GM23338 (cell line): ENCODE measurements around the gene GPR22. TPM values are rescaled to one million over a fixed set of nuclear protein-coding genes. Genes with fewer than 3 reads are reported as not detected.

Experiments used
- ATAC-seq: fragments of 200-7000 bp; cut with Tn5 transposase; 3 replicates; pipeline ENCODE4 v1.9.1; 2020
- DNase-seq: peaks from one replicate; pipeline ENCODE4 v3.0.0-alpha.2; 2015; ENCODE audit warnings: low spot score
- H2AFZ ChIP-seq: fragments of 200-600 bp; sonication (generic); 2 replicates; pipeline ENCODE4 v1.8.0; 2016; ENCODE audit warnings: antibody characterized with exemption, mild to moderate bottlenecking, moderate library complexity
- H3F3A ChIP-seq: fragments of 200-600 bp; sonication (generic); replicated peaks from 2 replicates; pipeline ENCODE4 v1.8.0; 2017; ENCODE audit warnings: antibody characterized with exemption, mixed run types, low read depth
- H3K27ac ChIP-seq: fragments of 200-600 bp; sonication (generic); 2 replicates; pipeline ENCODE4 v1.6.1; 2016; ENCODE audit warnings: low read depth
- H3K27me3 ChIP-seq: fragments of 200-600 bp; sonication (generic); 2 replicates; pipeline ENCODE4 v1.8.0; 2016; ENCODE audit warnings: mild to moderate bottlenecking, mixed run types, moderate library complexity; ENCODE audit not compliant: insufficient read depth
- H3K36me3 ChIP-seq: fragments of 200-600 bp; sonication (generic); 2 replicates; pipeline ENCODE4 v1.8.0; 2016; ENCODE audit warnings: mild to moderate bottlenecking; ENCODE audit not compliant: insufficient read depth
- H3K4me1 ChIP-seq: fragments of 200-600 bp; sonication (generic); 2 replicates; pipeline ENCODE4 v1.8.0; 2016; ENCODE audit warnings: mild to moderate bottlenecking, moderate library complexity; ENCODE audit not compliant: insufficient read depth
- H3K4me2 ChIP-seq: fragments of 200-600 bp; sonication (generic); 2 replicates; pipeline ENCODE4 v1.7.1; 2017; ENCODE audit warnings: mixed run types
- H3K4me3 ChIP-seq: fragments of 200-600 bp; sonication (generic); 2 replicates; pipeline ENCODE4 v1.6.1; 2016; ENCODE audit warnings: mixed run types
- H3K79me2 ChIP-seq: fragments of 200-600 bp; sonication (generic); replicated peaks from 2 replicates; pipeline ENCODE4 v1.8.0; 2017; ENCODE audit warnings: mild to moderate bottlenecking; ENCODE audit not compliant: insufficient read depth
- H3K9me2 ChIP-seq: fragments of 200-600 bp; sonication (generic); 2 replicates; pipeline ENCODE4 v1.8.0; 2017; ENCODE audit not compliant: insufficient read depth
- H4K20me1 ChIP-seq: fragments of 200-600 bp; sonication (generic); replicated peaks from 2 replicates; pipeline ENCODE4 v1.8.0; 2017; ENCODE audit warnings: mild to moderate bottlenecking; ENCODE audit not compliant: insufficient read depth
- H3K27ac Mint-ChIP-seq: 2 replicates; pipeline ENCODE4 v1.8.0; 2020; ENCODE audit warnings: inconsistent platforms, mild to moderate bottlenecking, moderate library complexity, mixed read lengths
- H3K27me3 Mint-ChIP-seq: 3 replicates; pipeline ENCODE4 v1.8.0; 2022; ENCODE audit warnings: low read depth, mild to moderate bottlenecking, moderate library complexity, mixed read lengths, inconsistent platforms; ENCODE audit not compliant: insufficient read depth, poor library complexity
- H3K36me3 Mint-ChIP-seq: 3 replicates; pipeline ENCODE4 v1.8.0; 2021; ENCODE audit warnings: low read depth, mild to moderate bottlenecking, inconsistent platforms, moderate library complexity, mixed read lengths
- H3K4me1 Mint-ChIP-seq: 3 replicates; pipeline ENCODE4 v1.8.0; 2020; ENCODE audit warnings: mild to moderate bottlenecking, inconsistent platforms, mixed read lengths
- H3K4me3 Mint-ChIP-seq: 3 replicates; pipeline ENCODE4 v1.8.0; 2021; ENCODE audit warnings: moderate library complexity, mild to moderate bottlenecking, inconsistent platforms, mixed read lengths
- H3K9me3 Mint-ChIP-seq: 3 replicates; pipeline ENCODE4 v1.8.0; 2020; ENCODE audit warnings: moderate library complexity, mild to moderate bottlenecking, inconsistent platforms, mixed read lengths
- CTCF ChIP-seq, 2 experiments: fragments of 200-600 bp in 1 of 2; sonication (generic) in 1 of 2; conservative IDR thresholded peaks; 2 replicates each; pipeline versions ENCODE4 v1.5.1 to v1.6.1; 2016 to 2017; ENCODE audit warnings: antibody characterized with exemption in 2 of 2, low read depth in 2 of 2, mild to moderate bottlenecking in 2 of 2, moderate library complexity in 1 of 2
- EZH2phosphoT487 ChIP-seq: fragments of 200-600 bp; sonication (generic); IDR thresholded peaks from one replicate; pipeline ENCODE4 v1.8.1; 2018; ENCODE audit warnings: antibody characterized with exemption; ENCODE audit not compliant: unreplicated experiment
- NANOG ChIP-seq: IDR thresholded peaks from 2 replicates; pipeline ENCODE4 v1.6.1; 2016; ENCODE audit warnings: antibody characterized with exemption, borderline replicate concordance
- POLR2AphosphoS5 ChIP-seq: IDR thresholded peaks from 2 replicates; pipeline ENCODE4 v1.6.1; 2016; ENCODE audit warnings: antibody characterized with exemption, low read depth
- REST ChIP-seq: IDR thresholded peaks from one replicate; pipeline ENCODE4 v1.6.1; 2018; ENCODE audit warnings: antibody characterized with exemption; ENCODE audit not compliant: unreplicated experiment
- STAT1 ChIP-seq: IDR thresholded peaks from one replicate; pipeline ENCODE4 v1.6.1; 2016; ENCODE audit warnings: antibody characterized with exemption; ENCODE audit not compliant: unreplicated experiment
- ZNF114 ChIP-seq: fragments of 250-450 bp; sonication (Bioruptor Pico); IDR thresholded peaks from 2 replicates; pipeline ENCODE4 v1.5.0; 2020; ENCODE audit warnings: mild to moderate bottlenecking, moderate library complexity
- polyA plus RNA-seq: library from polyadenylated mRNA; unstranded; fragments of >200 nt; fragmentation: Nextera tagmentation; extraction: Ambion mirVana; gene quantifications from 2 replicates; pipeline ENCODE4 v1.2.1, GENCODE V29; 2016
- total RNA-seq: library from RNA; depleted of rRNA; stranded (reverse); fragments of >200 nt; shearing (Covaris generic); gene quantifications from 2 replicates; pipeline ENCODE4 v1.2.3, GENCODE V29; 2014

Gene GPR22
- total and polyA plus RNA-seq, 2 experiments from 2014 or later: 3.4 TPM; not detected in 1

GRCh38 chr7:107463139-107464078 lies 6.4 kb upstream of the GPR22 start:
- DNase-seq (peak; percentile 78), ATAC-seq (peak; percentile 93)
- Mint-ChIP-seq H3K4me1 (peaks cover 28% of the 10 kb centered on the region; the same call in 2 of the 3 replicates), H3K27me3 (peaks cover 2% of the 10 kb centered on the region), H3K27ac (peak overlapping the region; percentile 94), H3K36me3 (no peaks in the 10 kb centered on the region; the same call in 2 of the 3 replicates), H3K9me3 (no peaks in the 10 kb centered on the region), H3K4me3 (no peak overlapping the region)
- H3K79me2 ChIP-seq: no peaks in the 10 kb centered on the region
- H2AFZ ChIP-seq: no peak overlapping the region
- no peaks in the 10 kb centered on the region for H3K9me2 ChIP-seq
- TF ChIP-seq NANOG (no peak), CTCF (conservative IDR thresholded peaks at IDR 0.05; ENCODE audit: low read depth in 2 of 2) (peak; percentile 68 to 90)
- no peaks in the 10 kb centered on the region for H3F3A ChIP-seq
- H3K27ac ChIP-seq: peak overlapping the region; percentile 20; the same call in 1 of the 2 replicates
- no peaks in the 10 kb centered on the region for H3K36me3 ChIP-seq
- H3K4me1 ChIP-seq: peaks cover 11% of the 10 kb centered on the region; the same call in 1 of the 2 replicates
- H3K27me3 ChIP-seq: no peaks in the 10 kb centered on the region
- H3K4me3 ChIP-seq: no peak overlapping the region
- no peaks in the 10 kb centered on the region for H4K20me1 ChIP-seq
- H3K4me2 ChIP-seq: peak overlapping the region; percentile 37; the same call in 1 of the 2 replicates

GRCh38 chr7:107464666-107465226 lies 5.1 kb upstream of the GPR22 start:
- no peak overlapping the region for H3K4me2 ChIP-seq
- no peaks in the 10 kb centered on the region for H3F3A ChIP-seq
- no peak overlapping the region for H3K4me3 ChIP-seq
- H3K36me3 ChIP-seq: no peaks in the 10 kb centered on the region
- ATAC-seq (no peak), DNase-seq (no peak)
- peaks cover 11% of the 10 kb centered on the region; the same call in 1 of the 2 replicates for H3K4me1 ChIP-seq
- no peaks in the 10 kb centered on the region for H3K27me3 ChIP-seq
- H3K4me3 Mint-ChIP-seq: no peak overlapping the region
- no peak for TF ChIP-seq STAT1
- no peaks in the 10 kb centered on the region for H3K36me3 Mint-ChIP-seq
- no peak overlapping the region for H3K27ac Mint-ChIP-seq
- no peaks in the 10 kb centered on the region for H3K9me2 ChIP-seq
- H3K27ac ChIP-seq: no peak overlapping the region
- H3K9me3 Mint-ChIP-seq: no peaks in the 10 kb centered on the region
- H3K27me3 Mint-ChIP-seq: peaks cover 2% of the 10 kb centered on the region
- no peaks in the 10 kb centered on the region for H4K20me1 ChIP-seq
- no peaks in the 10 kb centered on the region for H3K79me2 ChIP-seq
- H3K4me1 Mint-ChIP-seq: peaks cover 32% of the 10 kb centered on the region
- H2AFZ ChIP-seq: no peak overlapping the region

GRCh38 chr7:107467972-107468371 lies 1.9 kb upstream of the GPR22 start:
- no peaks in the 10 kb centered on the region for H3F3A ChIP-seq
- H4K20me1 ChIP-seq: no peaks in the 10 kb centered on the region
- no peak overlapping the region for H3K4me2 ChIP-seq
- peaks cover 11% of the 10 kb centered on the region; the same call in 1 of the 2 replicates for H3K4me1 ChIP-seq
- no peaks in the 10 kb centered on the region for H3K9me2 ChIP-seq
- no peaks in the 10 kb centered on the region for H3K9me3 Mint-ChIP-seq
- DNase-seq (no peak), ATAC-seq (no peak)
- H2AFZ ChIP-seq: no peak overlapping the region
- no peaks in the 10 kb centered on the region for H3K36me3 Mint-ChIP-seq
- peaks cover 2% of the 10 kb centered on the region for H3K27me3 Mint-ChIP-seq
- H3K27ac ChIP-seq: no peak overlapping the region
- H3K27ac Mint-ChIP-seq: peak overlapping the region; percentile 25
- H3K79me2 ChIP-seq: no peaks in the 10 kb centered on the region
- no peak overlapping the region for H3K4me3 ChIP-seq
- no peak overlapping the region for H3K4me3 Mint-ChIP-seq
- H3K27me3 ChIP-seq: no peaks in the 10 kb centered on the region
- H3K4me1 Mint-ChIP-seq: peaks cover 32% of the 10 kb centered on the region
- H3K36me3 ChIP-seq: no peaks in the 10 kb centered on the region
- TF ChIP-seq REST (no peak), NANOG (no peak), POLR2AphosphoS5 (no peak), STAT1 (no peak), CTCF (conservative IDR thresholded peaks at IDR 0.05; ENCODE audit: low read depth in 2 of 2) (no peak), ZNF114 (no peak), EZH2phosphoT487 (no peak)
